Endothelial cell (in vitro differentiated cells): ENCODE measurements around the gene PTPRCAP. TPM values are rescaled to one million over a fixed set of nuclear protein-coding genes. Genes with fewer than 3 reads are reported as not detected.
A peak's percentile ranks its signal among the peaks of the same experiment; 100 is the strongest.

Experiments used
- DNase-seq: peaks from one replicate; pipeline ENCODE4 v3.0.0; 2021; ENCODE audit warnings: low spot score
- H3K27ac Mint-ChIP-seq: one replicate; pipeline ENCODE4 v1.8.0; 2021; ENCODE audit warnings: mixed read lengths, inconsistent platforms; ENCODE audit not compliant: unreplicated experiment
- H3K27me3 Mint-ChIP-seq: one replicate; pipeline ENCODE4 v1.8.0; 2021; ENCODE audit warnings: mild to moderate bottlenecking, moderate library complexity, mixed read lengths, inconsistent platforms; ENCODE audit not compliant: unreplicated experiment
- H3K36me3 Mint-ChIP-seq: one replicate; pipeline ENCODE4 v1.8.0; 2021; ENCODE audit warnings: mild to moderate bottlenecking, low read depth, mixed read lengths, inconsistent platforms; ENCODE audit not compliant: unreplicated experiment
- H3K4me1 Mint-ChIP-seq: one replicate; pipeline ENCODE4 v1.8.0; 2021; ENCODE audit warnings: mild to moderate bottlenecking, mixed read lengths, inconsistent platforms; ENCODE audit not compliant: unreplicated experiment
- H3K4me3 Mint-ChIP-seq: one replicate; pipeline ENCODE4 v1.8.0; 2021; ENCODE audit warnings: mild to moderate bottlenecking, mixed read lengths, inconsistent platforms; ENCODE audit not compliant: unreplicated experiment
- H3K9me3 Mint-ChIP-seq: one replicate; pipeline ENCODE4 v1.8.0; 2021; ENCODE audit warnings: mixed read lengths, inconsistent platforms; ENCODE audit not compliant: unreplicated experiment
- CTCF ChIP-seq: fragments of 200-600 bp; sonication (generic); IDR thresholded peaks from one replicate; pipeline ENCODE4 v1.5.0; 2021; ENCODE audit warnings: antibody characterized with exemption; ENCODE audit not compliant: unreplicated experiment
- total RNA-seq: library from RNA; stranded (reverse); fragmentation: NEBNext Ultra II Directional; extraction: Animal tissue kit (Norgen Biotek cat#: 25700); gene quantifications from one replicate; pipeline ENCODE4 v1.2.1, GENCODE V29; 2021; ENCODE audit not compliant: unreplicated experiment

Gene PTPRCAP
- total RNA-seq, 1 donor from 2014 or later, result 12.9 TPM

DNA sequence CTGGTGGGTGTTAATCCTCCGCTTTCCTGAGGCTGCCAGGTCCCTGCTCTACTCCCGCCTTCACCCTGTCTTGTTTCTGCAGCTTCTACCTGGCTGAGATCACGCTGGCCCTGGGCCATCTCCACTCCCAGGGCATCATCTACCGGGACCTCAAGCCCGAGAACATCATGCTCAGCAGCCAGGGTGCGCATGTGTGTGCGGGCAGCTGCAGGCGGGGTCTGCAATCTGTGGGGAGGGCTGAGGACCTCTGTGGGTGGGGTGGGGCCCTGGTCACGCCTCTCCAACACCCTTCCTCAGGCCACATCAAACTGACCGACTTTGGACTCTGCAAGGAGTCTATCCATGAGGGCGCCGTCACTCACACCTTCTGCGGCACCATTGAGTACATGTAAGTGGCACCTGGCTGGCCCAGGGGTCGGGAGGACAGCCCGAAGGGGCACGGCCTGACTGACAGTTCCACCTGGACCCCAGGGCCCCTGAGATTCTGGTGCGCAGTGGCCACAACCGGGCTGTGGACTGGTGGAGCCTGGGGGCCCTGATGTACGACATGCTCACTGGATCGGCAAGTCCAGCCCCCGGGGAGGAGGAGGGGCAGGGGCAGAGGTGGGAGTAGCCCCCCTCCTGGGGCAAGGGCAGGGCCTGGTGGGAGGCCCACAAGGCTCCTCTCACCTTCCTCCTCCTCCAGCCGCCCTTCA, 4.7 kb downstream of the PTPRCAP start:
- peaks cover 6% of the 10 kb centered on the region for H3K4me1 Mint-ChIP-seq
- no peak for TF ChIP-seq CTCF
- peaks cover 10% of the 10 kb centered on the region for H3K27me3 Mint-ChIP-seq
- no peaks in the 10 kb centered on the region for H3K9me3 Mint-ChIP-seq
- no peak for DNase-seq
- peaks cover 16% of the 10 kb centered on the region for H3K36me3 Mint-ChIP-seq
- no peak overlapping the region for H3K27ac Mint-ChIP-seq
- H3K4me3 Mint-ChIP-seq, result no peak overlapping the region

DNA sequence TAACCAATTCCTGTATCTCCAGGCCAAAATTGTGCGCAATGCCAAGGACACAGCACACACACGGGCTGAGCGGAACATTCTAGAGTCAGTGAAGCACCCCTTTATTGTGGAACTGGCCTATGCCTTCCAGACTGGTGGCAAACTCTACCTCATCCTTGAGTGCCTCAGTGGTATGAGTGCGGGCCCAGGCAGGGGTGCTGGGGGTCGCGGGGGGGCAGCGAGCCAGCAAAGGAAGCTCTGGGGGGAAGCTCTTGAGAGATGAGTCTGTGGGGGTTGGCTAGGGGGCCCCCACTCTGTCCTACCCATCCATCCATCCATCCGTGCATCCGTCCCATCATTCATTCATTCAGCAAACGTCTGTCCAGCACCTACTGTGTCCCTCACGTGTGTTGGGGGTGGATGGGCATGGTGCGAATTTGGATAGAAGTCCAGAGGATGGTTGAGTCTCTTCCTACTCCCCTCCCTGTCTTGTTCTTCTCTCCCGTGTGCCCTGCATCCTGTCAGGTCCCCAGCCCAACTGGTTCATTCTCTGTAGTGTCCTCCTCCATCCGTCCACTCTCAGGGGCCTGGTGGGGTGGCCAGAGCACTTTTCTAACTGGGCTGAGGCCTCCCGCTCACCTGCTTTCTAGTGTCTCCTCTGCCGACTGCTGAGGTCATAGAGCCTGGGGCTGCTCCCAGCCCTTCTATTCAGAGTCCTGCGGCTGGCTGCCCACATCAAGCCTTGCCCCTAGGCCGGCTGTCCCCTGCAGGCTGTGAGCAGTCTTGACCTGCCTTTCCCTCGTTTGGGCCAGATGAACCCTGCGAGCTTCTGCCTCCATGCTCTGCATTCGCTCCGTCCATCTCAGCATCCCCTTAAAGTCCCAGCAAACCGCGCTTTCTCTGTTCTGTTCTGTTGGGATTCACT, 5.9 kb downstream of the PTPRCAP start:
- Mint-ChIP-seq H3K36me3 (peaks cover 12% of the 10 kb centered on the region), H3K27me3 (peaks cover 13% of the 10 kb centered on the region), H3K4me1 (peaks cover 5% of the 10 kb centered on the region), H3K27ac (no peak overlapping the region), H3K4me3 (peak overlapping the region; percentile 51), H3K9me3 (no peaks in the 10 kb centered on the region)
- no peak for TF ChIP-seq CTCF
- DNase-seq, result no peak

- H3K36me3 Mint-ChIP-seq, result peaks cover 10% of the 10 kb centered on the region
- no peak for TF ChIP-seq CTCF
- H3K27ac Mint-ChIP-seq, result no peak overlapping the region
- H3K4me3 Mint-ChIP-seq, result no peak overlapping the region
- H3K9me3 Mint-ChIP-seq, result no peaks in the 10 kb centered on the region
- DNase-seq, result no peak
- peaks cover 17% of the 10 kb centered on the region for H3K27me3 Mint-ChIP-seq
- H3K4me1 Mint-ChIP-seq, result peaks cover 3% of the 10 kb centered on the region
Observed at GRCh38 chr11:67429722-67430121, 7.8 kb downstream of the PTPRCAP start.

GRCh38 chr11:67429038-67429668, 8.3 kb downstream of the PTPRCAP start:
- H3K4me1 Mint-ChIP-seq, result peaks cover 3% of the 10 kb centered on the region
- no peak overlapping the region for H3K27ac Mint-ChIP-seq
- TF ChIP-seq CTCF, result no peak
- no peaks in the 10 kb centered on the region for H3K9me3 Mint-ChIP-seq
- H3K4me3 Mint-ChIP-seq, result peak overlapping the region; percentile 99
- no peak for DNase-seq
- peaks cover 10% of the 10 kb centered on the region for H3K36me3 Mint-ChIP-seq
- H3K27me3 Mint-ChIP-seq, result peaks cover 17% of the 10 kb centered on the region
